Stomach (tissue), 9 donors: ENCODE measurements around the gene ALDH1A1. TPM values are rescaled to one million over a fixed set of nuclear protein-coding genes. Genes with fewer than 3 reads are reported as not detected.
"Not testable (repeated sequence)": the region's sequence is repeated elsewhere in the genome, so short reads cannot be mapped to it uniquely, and the experiment has no call there.

Experiments
- DNase-seq, 2 donors: peaks; one replicate each; pipeline versions ENCODE4 v3.0.0 to v3.0.0-alpha.2; 2013 to 2019
- H3K27ac ChIP-seq, 5 donors: fragments of 200-600 bp in 4 of 5; sonication (generic) in 4 of 5; one replicate each; pipeline ENCODE4 v1.5.1; 2013 to 2019; ENCODE audit warnings: mild to moderate bottlenecking in 1 of 5, moderate library complexity in 1 of 5
- H3K27me3 ChIP-seq, 3 donors: fragments of 200-600 bp; sonication (generic); one replicate each; pipeline ENCODE4 v1.5.1; 2017 to 2019; ENCODE audit warnings: mixed run types in 1 of 3
- H3K36me3 ChIP-seq, 4 donors: fragments of 200-600 bp; sonication (generic); 1 replicate in 3 of 4; 2 replicates in 1 of 4; pipeline ENCODE4 v1.5.1; 2016 to 2019
- H3K4me1 ChIP-seq, 4 donors: fragments of 200-600 bp; sonication (generic); one replicate each; pipeline ENCODE4 v1.5.1; 2016 to 2019
- H3K4me3 ChIP-seq, 4 donors: fragments of 200-600 bp; sonication (generic) in 3 of 4; one replicate each; pipeline ENCODE4 v1.5.1; 2016 to 2019; ENCODE audit warnings: mild to moderate bottlenecking in 1 of 4
- H3K9me3 ChIP-seq, 4 donors: fragments of 200-600 bp; sonication (generic); one replicate each; pipeline ENCODE4 v1.5.1; 2016 to 2019
- EP300 ChIP-seq: sonication (generic); formaldehyde crosslinking; IDR thresholded peaks from one replicate; pipeline ENCODE4 v1.6.1; 2017; ENCODE audit warnings: antibody characterized with exemption
- POLR2A ChIP-seq, 4 donors: fragments of 450-650 bp; IDR thresholded peaks; one replicate each; pipeline ENCODE4 v1.6.1; 2016; ENCODE audit warnings: antibody characterized with exemption in 4 of 4, control low read depth in 2 of 4, mild to moderate bottlenecking in 1 of 4, moderate library complexity in 1 of 4
- POLR2AphosphoS5 ChIP-seq, 3 donors: sonication (generic); formaldehyde crosslinking; IDR thresholded peaks; one replicate each; pipeline ENCODE4 v1.6.1; 2016; ENCODE audit warnings: antibody characterized with exemption in 3 of 3
- WGBS, 5 donors: extraction: QIAGEN DNeasy Blood & Tissue Kit in 3 of 5; methylation state at CpG; one replicate each; pipeline versions ENCODE4 v1.1.5 to v1.1.7; 2013 to 2018; 5-methylcytosine and 5-hydroxymethylcytosine counted together
- intact Hi-C: fragments of 100-400 bp; cut with DNase I; formaldehyde crosslinking; loops from one replicate; pipeline ENCODE4 v1.15.1; 2023; ENCODE audit warnings: low total_unique reads
- polyA plus RNA-seq, 3 donors: library from polyadenylated mRNA; stranded (reverse); fragments of 200-250 nt; gene quantifications; one replicate each; pipeline ENCODE4 v1.2.3, GENCODE V29; 2013
- total RNA-seq, 5 donors: library from RNA; depleted of rRNA; stranded (reverse); fragments of >200 nt; gene quantifications; one replicate each; pipeline versions ENCODE4 v1.1.0 to v1.2.3, GENCODE V29; 2014 to 2016
- TF ChIP-seq, protein P1 (sequence below), 7 experiments: fragments of 450-650 bp in 4 of 7; fragments of 200-600 bp in 3 of 7; sonication (generic) in 3 of 7; IDR thresholded peaks; one replicate each; pipeline ENCODE4 v1.5.1; 2016 to 2019; ENCODE audit warnings: antibody characterized with exemption in 7 of 7, control low read depth in 2 of 7, mild to moderate bottlenecking in 1 of 7
- donor health status: healthy with polysubstance abuse.
- donor health status: Bipolar disorder and iron deficiency.
- donor health status: healthy.

ALDH1A1 gene
- total and polyA plus RNA-seq, 8 donors: 92.1 to 423 (median 252) TPM

DNA sequence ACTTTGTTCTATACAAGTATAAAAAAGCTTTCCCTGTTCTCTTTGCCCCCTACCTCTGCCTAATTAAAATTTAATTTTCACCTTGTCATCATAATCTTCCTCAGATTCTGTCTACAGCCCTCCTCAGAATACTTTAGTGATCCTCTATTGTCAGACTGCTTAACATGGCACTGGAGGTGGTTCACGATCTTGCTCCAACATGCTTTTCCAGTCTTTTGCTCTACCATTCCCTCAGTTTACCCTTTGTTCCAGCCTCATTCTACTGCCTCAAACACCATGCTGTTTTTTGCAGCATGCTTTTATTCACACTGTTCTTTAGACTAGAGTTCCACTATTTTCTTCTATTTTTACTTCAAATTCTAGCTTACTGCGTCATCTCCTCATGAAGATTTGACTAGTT lies 10.4 kb downstream of the ALDH1A1 start:
- no peak overlapping the region for H3K4me3 ChIP-seq
- no peak for TF ChIP-seq POLR2A (IDR thresholded peaks at IDR 0.05)
- TF ChIP-seq, protein P1, sequence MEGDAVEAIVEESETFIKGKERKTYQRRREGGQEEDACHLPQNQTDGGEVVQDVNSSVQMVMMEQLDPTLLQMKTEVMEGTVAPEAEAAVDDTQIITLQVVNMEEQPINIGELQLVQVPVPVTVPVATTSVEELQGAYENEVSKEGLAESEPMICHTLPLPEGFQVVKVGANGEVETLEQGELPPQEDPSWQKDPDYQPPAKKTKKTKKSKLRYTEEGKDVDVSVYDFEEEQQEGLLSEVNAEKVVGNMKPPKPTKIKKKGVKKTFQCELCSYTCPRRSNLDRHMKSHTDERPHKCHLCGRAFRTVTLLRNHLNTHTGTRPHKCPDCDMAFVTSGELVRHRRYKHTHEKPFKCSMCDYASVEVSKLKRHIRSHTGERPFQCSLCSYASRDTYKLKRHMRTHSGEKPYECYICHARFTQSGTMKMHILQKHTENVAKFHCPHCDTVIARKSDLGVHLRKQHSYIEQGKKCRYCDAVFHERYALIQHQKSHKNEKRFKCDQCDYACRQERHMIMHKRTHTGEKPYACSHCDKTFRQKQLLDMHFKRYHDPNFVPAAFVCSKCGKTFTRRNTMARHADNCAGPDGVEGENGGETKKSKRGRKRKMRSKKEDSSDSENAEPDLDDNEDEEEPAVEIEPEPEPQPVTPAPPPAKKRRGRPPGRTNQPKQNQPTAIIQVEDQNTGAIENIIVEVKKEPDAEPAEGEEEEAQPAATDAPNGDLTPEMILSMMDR (IDR thresholded peaks at IDR 0.05): no peak
- no peak for TF ChIP-seq EP300
- no peak for TF ChIP-seq POLR2AphosphoS5 (IDR thresholded peaks at IDR 0.05)
- WGBS, 5 donors: 77 to 91% (median 89%) methylated on average over 2 of the region's 2 CpGs
- intact Hi-C loops: no loop called here
- DNase-seq: no peak
- peaks cover 14 to 74% (median 37%) of the 10 kb centered on the region in 4 donors for H3K4me1 ChIP-seq
- no peak overlapping the region for H3K27ac ChIP-seq
- H3K36me3 ChIP-seq: peaks cover 3 to 16% (median 10%) of the 10 kb centered on the region in 4 donors
- no peaks in the 10 kb centered on the region for H3K27me3 ChIP-seq
- no peaks in the 10 kb centered on the region for H3K9me3 ChIP-seq

DNA sequence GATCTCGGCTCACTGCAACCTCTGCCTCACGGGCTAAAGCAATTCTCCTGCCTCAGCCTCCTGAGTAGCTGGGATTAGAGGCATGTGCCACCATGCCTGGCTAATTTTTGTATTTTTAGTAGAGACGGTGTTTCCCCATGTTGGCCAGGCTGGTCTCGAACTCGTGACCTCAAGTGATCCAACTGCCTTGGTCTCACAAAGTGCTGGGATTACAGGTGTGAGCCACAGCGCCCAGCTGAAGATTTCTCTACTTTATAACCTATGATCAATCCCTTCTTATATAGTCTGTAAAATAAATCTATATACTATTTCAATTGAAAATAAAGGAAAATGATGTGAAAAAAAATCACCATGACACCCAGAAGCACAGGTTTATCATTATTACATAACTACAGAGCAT lies 13.3 kb downstream of the ALDH1A1 start:
- H3K9me3 ChIP-seq, H3K27me3 ChIP-seq, DNase-seq, H3K4me3 ChIP-seq, H3K27ac ChIP-seq, intact Hi-C loops: not testable (repeated sequence)
- 82 to 93% (median 89%) methylated on average over 6 of the region's 6 CpGs for WGBS, 5 donors
- Histone ChIP-seq H3K36me3 (peaks cover 3 to 31% (median 10%) of the 10 kb centered on the region in 4 donors), H3K4me1 (peaks cover 8 to 67% (median 31%) of the 10 kb centered on the region in 4 donors)

DNA sequence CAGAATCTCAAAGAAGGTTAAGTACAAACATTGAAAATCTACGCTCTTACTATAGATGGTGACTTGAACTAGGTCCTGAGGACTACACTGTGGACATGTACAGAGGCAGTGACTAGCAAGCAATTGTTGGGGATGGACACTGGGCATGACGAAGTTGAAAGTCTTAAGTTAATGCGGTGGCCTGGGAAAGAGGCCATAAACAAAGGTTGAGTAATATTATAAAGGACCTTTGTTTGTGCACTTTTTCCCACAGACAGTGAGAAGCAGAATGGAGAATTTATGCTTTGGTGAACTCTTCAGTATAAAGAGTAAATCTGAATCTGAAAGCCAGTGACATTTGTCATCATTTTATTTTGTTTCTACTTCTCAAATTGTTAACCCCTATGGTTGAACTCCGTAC lies 15.3 kb downstream of the ALDH1A1 start:
- 76 to 86% (median 81%) methylated on average over 4 of the region's 4 CpGs for WGBS, 5 donors
- H3K36me3 ChIP-seq: peaks cover 3 to 31% (median 10%) of the 10 kb centered on the region in 4 donors
- no peaks in the 10 kb centered on the region for H3K9me3 ChIP-seq
- no peak overlapping the region for H3K4me3 ChIP-seq
- H3K27me3 ChIP-seq: no peaks in the 10 kb centered on the region
- TF ChIP-seq POLR2AphosphoS5 (IDR thresholded peaks at IDR 0.05) (no peak), EP300 (no peak), POLR2A (IDR thresholded peaks at IDR 0.05) (no peak)
- TF ChIP-seq, protein P1 (IDR thresholded peaks at IDR 0.05): no peak
- H3K27ac ChIP-seq: no peak overlapping the region
- intact Hi-C loops: no loop called here
- peaks cover 0 to 64% (median 22%) of the 10 kb centered on the region in 4 donors for H3K4me1 ChIP-seq
- DNase-seq: no peak

DNA sequence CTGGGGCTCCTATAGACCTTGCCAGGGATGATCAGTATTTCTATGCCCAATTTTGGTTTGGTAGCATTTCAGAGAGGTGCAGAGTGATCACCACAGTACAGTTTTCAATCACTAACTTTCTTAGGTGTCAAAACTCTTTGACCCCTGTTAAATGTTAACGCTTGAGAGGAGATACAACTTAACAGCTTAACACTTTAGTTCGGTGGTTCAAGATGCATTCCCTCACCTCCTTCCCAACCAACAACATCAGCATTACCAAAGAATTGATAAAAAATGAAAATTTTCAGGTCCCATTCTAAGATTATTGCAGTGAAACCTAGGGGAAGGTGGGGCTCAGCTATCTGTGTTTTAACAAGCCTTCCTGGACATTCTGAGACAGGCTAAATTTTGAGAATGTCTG lies 16.2 kb downstream of the ALDH1A1 start:
- peaks cover 0 to 64% (median 25%) of the 10 kb centered on the region in 4 donors for H3K4me1 ChIP-seq

DNA sequence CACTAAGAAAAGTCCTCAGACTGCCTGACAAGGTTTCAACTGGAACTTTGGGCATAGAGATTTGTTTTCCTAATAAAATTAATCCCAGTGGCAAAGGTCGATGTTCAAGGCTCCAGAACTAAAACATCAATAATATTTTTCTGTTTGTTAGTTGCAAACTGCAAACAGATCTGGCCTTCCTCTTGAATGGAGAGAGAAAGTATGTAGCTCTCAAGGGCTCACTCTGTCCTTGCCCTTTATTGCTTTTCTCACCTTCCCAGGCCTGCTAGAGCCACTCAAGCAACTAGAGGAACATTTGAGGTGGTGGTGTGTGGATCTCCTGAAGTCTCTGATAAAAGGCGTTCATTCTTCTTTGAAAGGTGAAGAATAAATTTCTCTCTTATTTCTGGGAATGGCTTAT lies 16.6 kb downstream of the ALDH1A1 start:
- Histone ChIP-seq H3K27ac (peak overlapping the region in 3 of 5 donors; percentile 3 to 38 (median 24)), H3K36me3 (peaks cover 3 to 31% (median 10%) of the 10 kb centered on the region in 4 donors), H3K9me3 (no peaks in the 10 kb centered on the region), H3K4me1 (peaks cover 0 to 66% (median 28%) of the 10 kb centered on the region in 4 donors), H3K4me3 (no peak overlapping the region), H3K27me3 (no peaks in the 10 kb centered on the region)
- TF ChIP-seq POLR2AphosphoS5 (IDR thresholded peaks at IDR 0.05) (no peak), EP300 (no peak), POLR2A (IDR thresholded peaks at IDR 0.05) (no peak)
- TF ChIP-seq, protein P1 (IDR thresholded peaks at IDR 0.05): no peak
- 77 to 90% (median 84%) methylated on average over 2 of the region's 2 CpGs for WGBS, 5 donors
- intact Hi-C loops: no loop called here
- no peak for DNase-seq

More for the DNA sequence above, 16.2 kb downstream of the ALDH1A1 start:
- intact Hi-C loops: no loop called here
- DNase-seq: no peak
- no peak for TF ChIP-seq EP300
- TF ChIP-seq POLR2AphosphoS5 (IDR thresholded peaks at IDR 0.05): no peak
- TF ChIP-seq POLR2A (IDR thresholded peaks at IDR 0.05): no peak
- TF ChIP-seq, protein P1 (IDR thresholded peaks at IDR 0.05): no peak
- peak overlapping the region in 3 of 5 donors; percentile 3 to 38 (median 24) for H3K27ac ChIP-seq
- no peak overlapping the region for H3K4me3 ChIP-seq
- no peaks in the 10 kb centered on the region for H3K9me3 ChIP-seq
- WGBS, 5 donors: 68 to 83% (median 74%) methylated on average over 2 of the region's 2 CpGs
- H3K36me3 ChIP-seq: peaks cover 3 to 31% (median 10%) of the 10 kb centered on the region in 4 donors
- H3K27me3 ChIP-seq: no peaks in the 10 kb centered on the region
